GM11168 (cell line): ENCODE results near the gene DKK3.

Source experiments
- in situ Hi-C: fragments of 300-500 bp; cut with MboI; formaldehyde crosslinking; loops from one replicate; pipeline ENCODE4 v1.12.0; 2022; ENCODE audit warnings: low sequenced_read_pairs; ENCODE audit not compliant: unreplicated experiment

DKK3 gene

GRCh38 chr11:11956006-11956405, 52.4 kb downstream of the DKK3 start:
- in situ Hi-C loops: no loop called here

GRCh38 chr11:11952036-11952435, 56.4 kb downstream of the DKK3 start:
- in situ Hi-C loops: no loop called here

GRCh38 chr11:11949482-11949881, 58.9 kb downstream of the DKK3 start:
- in situ Hi-C loops: no loop called here

- in situ Hi-C loops: no loop called here
These were observed 60.0 kb downstream of the DKK3 start for GRCh38 chr11:11948242-11948947.

- in situ Hi-C loops: no loop called here
These were observed 60.6 kb downstream of the DKK3 start for GRCh38 chr11:11947825-11948224.

GRCh38 chr11:11946878-11947277, 61.5 kb downstream of the DKK3 start:
- in situ Hi-C loops: no loop called here

GRCh38 chr11:11946180-11946579, 62.2 kb downstream of the DKK3 start:
- in situ Hi-C loops: no loop called here

- in situ Hi-C loops: no loop called here
These were observed 64.0 kb downstream of the DKK3 start for GRCh38 chr11:11944444-11944843.

- in situ Hi-C loops: no loop called here
These were observed 65.8 kb downstream of the DKK3 start for GRCh38 chr11:11942668-11943067.

GRCh38 chr11:11940551-11940950, 67.9 kb downstream of the DKK3 start:
- in situ Hi-C loops: no loop called here

GRCh38 chr11:11937957-11938356, 70.5 kb downstream of the DKK3 start:
- in situ Hi-C loops: no loop called here

- in situ Hi-C loops: no loop called here
These were observed 71.0 kb downstream of the DKK3 start for GRCh38 chr11:11937433-11937832.

- in situ Hi-C loops: no loop called here
These were observed 72.9 kb downstream of the DKK3 start for GRCh38 chr11:11935536-11935935.

GRCh38 chr11:11931461-11932055, 76.9 kb downstream of the DKK3 start:
- in situ Hi-C loops: no loop called here

- in situ Hi-C loops: no loop called here
These were observed 78.5 kb downstream of the DKK3 start for GRCh38 chr11:11929920-11930319.

GRCh38 chr11:11923828-11924227, 84.6 kb downstream of the DKK3 start:
- in situ Hi-C loops: no loop called here

- in situ Hi-C loops: no loop called here
These were observed 91.4 kb downstream of the DKK3 start for GRCh38 chr11:11916981-11917399.

GRCh38 chr11:11915625-11916024, 92.8 kb downstream of the DKK3 start:
- in situ Hi-C loops: no loop called here

- in situ Hi-C loops: no loop called here
These were observed 95.0 kb downstream of the DKK3 start for GRCh38 chr11:11913395-11913794.
